SU-DHL-6 (cell line): ENCODE data around the gene IFT20.

ENCODE experiments used
- H2AFZ ChIP-seq: fragments of 200-600 bp; sonication (generic); 2 replicates; pipeline ENCODE4 v1.6.1; 2014; ENCODE audit warnings: low read depth, mild to moderate bottlenecking, moderate library complexity, mixed read lengths, antibody characterized with exemption, low read length; ENCODE audit not compliant: severe bottlenecking
- H3F3A ChIP-seq: fragments of 200-600 bp; shearing (Covaris generic); 2 replicates; pipeline ENCODE4 v1.6.0; 2016; ENCODE audit warnings: antibody characterized with exemption, mild to moderate bottlenecking; ENCODE audit not compliant: insufficient read depth
- H3K27ac ChIP-seq: fragments of 200-600 bp; sonication (generic); 2 replicates; pipeline ENCODE4 v1.5.1; 2016; ENCODE audit warnings: low read depth, mild to moderate bottlenecking, low read length, moderate library complexity, mixed read lengths
- H3K27me3 ChIP-seq: fragments of 200-600 bp; sonication (generic), shearing (Covaris generic); 2 replicates; pipeline ENCODE4 v1.6.0; 2014; ENCODE audit warnings: mild to moderate bottlenecking, low read length
- H3K36me3 ChIP-seq: fragments of 200-600 bp; sonication (generic); 2 replicates; pipeline ENCODE4 v1.6.1; 2014; ENCODE audit warnings: mild to moderate bottlenecking, low read length, mixed read lengths
- H3K4me2 ChIP-seq: fragments of 300-600, 200-600 bp; shearing (Covaris generic), sonication (generic); 2 replicates; pipeline ENCODE4 v1.6.0; 2014; ENCODE audit warnings: low read length, low read depth, mild to moderate bottlenecking; ENCODE audit not compliant: poor library complexity, severe bottlenecking
- H3K4me3 ChIP-seq: fragments of 200-600 bp; sonication (generic); 2 replicates; pipeline ENCODE4 v1.5.1; 2014; ENCODE audit warnings: antibody characterized with exemption, low read length, mild to moderate bottlenecking, mixed read lengths; ENCODE audit not compliant: insufficient read depth, poor library complexity, severe bottlenecking
- H3K79me2 ChIP-seq: fragments of 200-600 bp; sonication (generic); 2 replicates; pipeline ENCODE4 v1.6.1; 2014; ENCODE audit warnings: mild to moderate bottlenecking, low read length, moderate library complexity; ENCODE audit not compliant: insufficient read depth
- H3K9ac ChIP-seq: fragments of 200-600 bp; sonication (generic); 2 replicates; pipeline ENCODE4 v1.7.0; 2014; ENCODE audit warnings: mild to moderate bottlenecking, low read length
- H3K9me2 ChIP-seq: fragments of 200-600 bp; sonication (generic); replicated peaks from 2 replicates; pipeline ENCODE4 v1.6.1; 2014; ENCODE audit warnings: low read length; ENCODE audit not compliant: insufficient read depth
- H3K9me3 ChIP-seq: fragments of 200-600 bp; sonication (generic); 2 replicates; pipeline ENCODE4 v1.6.1; 2014; ENCODE audit warnings: low read length, mixed read lengths; ENCODE audit not compliant: insufficient read depth
- H4K20me1 ChIP-seq: fragments of 200-600 bp; sonication (generic); 2 replicates; pipeline ENCODE4 v1.6.1; 2014; ENCODE audit warnings: low read depth, mild to moderate bottlenecking, antibody characterized with exemption, low read length, moderate library complexity, mixed read lengths
- EZH2phosphoT487 ChIP-seq: fragments of 200-600 bp; sonication (generic), shearing (Covaris generic); conservative IDR thresholded peaks from 2 replicates; pipeline ENCODE4 v1.6.1; 2018; ENCODE audit warnings: mild to moderate bottlenecking, antibody characterized with exemption, low read length, moderate library complexity, mixed read lengths
- TF ChIP-seq, protein P1 (sequence below): fragments of 200-600 bp; sonication (generic); IDR thresholded peaks from one replicate; pipeline ENCODE4 v1.5.1; 2017; ENCODE audit warnings: antibody characterized with exemption, mild to moderate bottlenecking, low read length, moderate library complexity; ENCODE audit not compliant: insufficient read depth, poor library complexity, severe bottlenecking

IFT20 gene

GRCh38 chr17:28370035-28370743, 34.9 kb upstream of the IFT20 start, which contains the start of gene VTN:
Gene VTN (minus strand): TSS chr17:28370307. CDS start chr17:28370203, 104 bp downstream.
- peaks cover 14% of the 10 kb centered on the region for H3F3A ChIP-seq
- H3K9me2 ChIP-seq: no peaks in the 10 kb centered on the region
- H3K27me3 ChIP-seq: no peaks in the 10 kb centered on the region
- no peaks in the 10 kb centered on the region for H4K20me1 ChIP-seq
- H3K36me3 ChIP-seq: no peaks in the 10 kb centered on the region
- no peaks in the 10 kb centered on the region for H3K9me3 ChIP-seq
- H2AFZ ChIP-seq: peak within 1 kb of the TSS; percentile 99
- no peaks in the 10 kb centered on the region for H3K79me2 ChIP-seq
- H3K27ac ChIP-seq: peak within 1 kb of the TSS; percentile 27
- H3K9ac ChIP-seq: peak within 1 kb of the TSS; percentile 67; the same call in 1 of the 2 replicates
- peak within 1 kb of the TSS; percentile 100 for H3K4me2 ChIP-seq
- H3K4me3 ChIP-seq: peak within 1 kb of the TSS; percentile 72
- TF ChIP-seq, protein P1, sequence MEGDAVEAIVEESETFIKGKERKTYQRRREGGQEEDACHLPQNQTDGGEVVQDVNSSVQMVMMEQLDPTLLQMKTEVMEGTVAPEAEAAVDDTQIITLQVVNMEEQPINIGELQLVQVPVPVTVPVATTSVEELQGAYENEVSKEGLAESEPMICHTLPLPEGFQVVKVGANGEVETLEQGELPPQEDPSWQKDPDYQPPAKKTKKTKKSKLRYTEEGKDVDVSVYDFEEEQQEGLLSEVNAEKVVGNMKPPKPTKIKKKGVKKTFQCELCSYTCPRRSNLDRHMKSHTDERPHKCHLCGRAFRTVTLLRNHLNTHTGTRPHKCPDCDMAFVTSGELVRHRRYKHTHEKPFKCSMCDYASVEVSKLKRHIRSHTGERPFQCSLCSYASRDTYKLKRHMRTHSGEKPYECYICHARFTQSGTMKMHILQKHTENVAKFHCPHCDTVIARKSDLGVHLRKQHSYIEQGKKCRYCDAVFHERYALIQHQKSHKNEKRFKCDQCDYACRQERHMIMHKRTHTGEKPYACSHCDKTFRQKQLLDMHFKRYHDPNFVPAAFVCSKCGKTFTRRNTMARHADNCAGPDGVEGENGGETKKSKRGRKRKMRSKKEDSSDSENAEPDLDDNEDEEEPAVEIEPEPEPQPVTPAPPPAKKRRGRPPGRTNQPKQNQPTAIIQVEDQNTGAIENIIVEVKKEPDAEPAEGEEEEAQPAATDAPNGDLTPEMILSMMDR: no peak
- no peak for TF ChIP-seq EZH2phosphoT487

DNA sequence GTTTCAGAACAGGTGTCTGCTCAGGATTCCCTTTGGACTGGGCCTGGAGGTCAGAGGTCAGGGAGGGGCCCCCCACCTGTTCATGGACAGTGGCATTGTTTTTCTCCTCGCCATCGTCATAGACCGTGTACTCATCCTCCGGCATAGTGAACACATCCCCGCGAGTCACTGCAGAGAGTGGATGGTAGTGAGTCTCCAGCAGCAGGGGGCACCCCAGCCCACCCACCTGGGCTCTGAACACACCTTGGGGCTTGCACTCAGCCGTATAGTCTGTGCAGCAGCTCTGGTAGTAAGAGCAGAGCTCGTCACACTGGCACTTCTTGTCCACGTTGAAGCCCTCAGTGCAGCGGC, 34.4 kb upstream of the IFT20 start:
- H2AFZ ChIP-seq: no peak overlapping the region
- H3K4me3 ChIP-seq: no peak overlapping the region
- H4K20me1 ChIP-seq: no peaks in the 10 kb centered on the region
- H3K27ac ChIP-seq: no peak overlapping the region
- H3K4me2 ChIP-seq: no peak overlapping the region
- no peak overlapping the region for H3K9ac ChIP-seq
- H3K27me3 ChIP-seq: no peaks in the 10 kb centered on the region
- H3K79me2 ChIP-seq: no peaks in the 10 kb centered on the region
- H3K9me3 ChIP-seq: no peaks in the 10 kb centered on the region
- TF ChIP-seq EZH2phosphoT487: no peak
- TF ChIP-seq, protein P1: no peak
- H3K9me2 ChIP-seq: no peaks in the 10 kb centered on the region
- H3K36me3 ChIP-seq: no peaks in the 10 kb centered on the region
- peaks cover 14% of the 10 kb centered on the region for H3F3A ChIP-seq

- Histone ChIP-seq H3K9ac (no peak overlapping the region), H4K20me1 (no peaks in the 10 kb centered on the region), H3K27me3 (no peaks in the 10 kb centered on the region), H3K9me2 (no peaks in the 10 kb centered on the region), H3F3A (peaks cover 14% of the 10 kb centered on the region), H3K36me3 (no peaks in the 10 kb centered on the region), H3K79me2 (no peaks in the 10 kb centered on the region), H3K4me3 (no peak overlapping the region), H3K4me2 (no peak overlapping the region), H3K27ac (no peak overlapping the region), H2AFZ (no peak overlapping the region), H3K9me3 (no peaks in the 10 kb centered on the region)
- TF ChIP-seq, protein P1: no peak
- no peak for TF ChIP-seq EZH2phosphoT487
Measured at GRCh38 chr17:28368915-28369683, 33.8 kb upstream of the IFT20 start.
